Measurements from ENCODE around the gene NFE2L2.

DNA sequence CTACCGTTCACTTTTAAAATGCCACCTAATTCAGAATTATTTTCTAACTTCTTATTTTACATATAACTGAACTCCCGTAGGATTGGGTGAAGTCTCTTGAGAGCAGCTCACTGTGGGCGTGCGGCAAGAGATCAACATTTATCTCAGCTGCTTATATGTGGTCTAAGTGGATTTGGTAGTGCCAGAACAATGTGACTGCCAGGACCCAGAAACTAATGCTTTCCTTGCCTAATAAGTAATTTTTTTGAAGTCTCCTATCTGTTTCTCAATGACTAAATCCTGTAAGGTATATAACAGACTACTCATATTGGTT lies 11.2 kb upstream of the NFE2L2 start:
- TF ChIP-seq, protein P1, sequence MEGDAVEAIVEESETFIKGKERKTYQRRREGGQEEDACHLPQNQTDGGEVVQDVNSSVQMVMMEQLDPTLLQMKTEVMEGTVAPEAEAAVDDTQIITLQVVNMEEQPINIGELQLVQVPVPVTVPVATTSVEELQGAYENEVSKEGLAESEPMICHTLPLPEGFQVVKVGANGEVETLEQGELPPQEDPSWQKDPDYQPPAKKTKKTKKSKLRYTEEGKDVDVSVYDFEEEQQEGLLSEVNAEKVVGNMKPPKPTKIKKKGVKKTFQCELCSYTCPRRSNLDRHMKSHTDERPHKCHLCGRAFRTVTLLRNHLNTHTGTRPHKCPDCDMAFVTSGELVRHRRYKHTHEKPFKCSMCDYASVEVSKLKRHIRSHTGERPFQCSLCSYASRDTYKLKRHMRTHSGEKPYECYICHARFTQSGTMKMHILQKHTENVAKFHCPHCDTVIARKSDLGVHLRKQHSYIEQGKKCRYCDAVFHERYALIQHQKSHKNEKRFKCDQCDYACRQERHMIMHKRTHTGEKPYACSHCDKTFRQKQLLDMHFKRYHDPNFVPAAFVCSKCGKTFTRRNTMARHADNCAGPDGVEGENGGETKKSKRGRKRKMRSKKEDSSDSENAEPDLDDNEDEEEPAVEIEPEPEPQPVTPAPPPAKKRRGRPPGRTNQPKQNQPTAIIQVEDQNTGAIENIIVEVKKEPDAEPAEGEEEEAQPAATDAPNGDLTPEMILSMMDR (IDR thresholded peaks at IDR 0.05; ENCODE audit: extremely low read depth in 1 of 2, insufficient read depth in 1 of 2, low read depth in 1 of 2, low read length in 2 of 2): no peak
- TF ChIP-seq POLR2AphosphoS5 (IDR thresholded peaks at IDR 0.05; ENCODE audit: insufficient read depth, low read depth, low read length): no peak
- no peak for TF ChIP-seq POLR2A (IDR thresholded peaks at IDR 0.05; ENCODE audit: low read depth, low read length)
- TF ChIP-seq EZH2 (IDR thresholded peaks at IDR 0.05; ENCODE audit: borderline replicate concordance, low read depth, low read length, severe bottlenecking): no peak
- TF ChIP-seq, protein P2, sequence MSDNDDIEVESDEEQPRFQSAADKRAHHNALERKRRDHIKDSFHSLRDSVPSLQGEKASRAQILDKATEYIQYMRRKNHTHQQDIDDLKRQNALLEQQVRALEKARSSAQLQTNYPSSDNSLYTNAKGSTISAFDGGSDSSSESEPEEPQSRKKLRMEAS (IDR thresholded peaks at IDR 0.05; ENCODE audit: insufficient read depth, insufficient read length): no peak
- no peak for TF ChIP-seq GATA2 (IDR thresholded peaks at IDR 0.05; ENCODE audit: insufficient read depth, insufficient read length, low read depth, low read length)
- TF ChIP-seq MYC (IDR thresholded peaks at IDR 0.05; ENCODE audit: low read depth, low read length): no peak
- no peak for TF ChIP-seq JUN (IDR thresholded peaks at IDR 0.05; ENCODE audit: borderline replicate concordance, insufficient read depth, insufficient read length, low read depth)
